HG02884 (cell line): Measurements from ENCODE around the gene JCAD.

Experiments
- ATAC-seq: cut with Tn5 transposase; IDR thresholded peaks from one replicate; pipeline ENCODE4 v1.9.1; 2021; ENCODE audit warnings: mild to moderate bottlenecking, moderate library complexity; ENCODE audit not compliant: unreplicated experiment

JCAD gene

DNA sequence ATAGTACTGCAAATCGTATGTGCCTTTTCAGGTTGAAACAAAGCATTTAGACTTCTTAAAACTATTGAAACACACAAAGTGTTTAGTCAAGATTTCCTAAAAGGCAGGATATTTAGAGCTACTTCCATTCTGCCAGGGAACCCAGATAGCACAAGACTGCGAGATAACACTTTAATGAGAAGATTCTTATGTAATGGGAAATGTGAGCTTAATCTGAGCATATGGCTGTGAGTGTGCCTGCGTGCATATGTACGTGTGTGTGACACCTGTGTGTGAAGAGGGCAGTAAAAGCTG, 14.3 kb upstream of the JCAD start:
- ATAC-seq, result no peak

DNA sequence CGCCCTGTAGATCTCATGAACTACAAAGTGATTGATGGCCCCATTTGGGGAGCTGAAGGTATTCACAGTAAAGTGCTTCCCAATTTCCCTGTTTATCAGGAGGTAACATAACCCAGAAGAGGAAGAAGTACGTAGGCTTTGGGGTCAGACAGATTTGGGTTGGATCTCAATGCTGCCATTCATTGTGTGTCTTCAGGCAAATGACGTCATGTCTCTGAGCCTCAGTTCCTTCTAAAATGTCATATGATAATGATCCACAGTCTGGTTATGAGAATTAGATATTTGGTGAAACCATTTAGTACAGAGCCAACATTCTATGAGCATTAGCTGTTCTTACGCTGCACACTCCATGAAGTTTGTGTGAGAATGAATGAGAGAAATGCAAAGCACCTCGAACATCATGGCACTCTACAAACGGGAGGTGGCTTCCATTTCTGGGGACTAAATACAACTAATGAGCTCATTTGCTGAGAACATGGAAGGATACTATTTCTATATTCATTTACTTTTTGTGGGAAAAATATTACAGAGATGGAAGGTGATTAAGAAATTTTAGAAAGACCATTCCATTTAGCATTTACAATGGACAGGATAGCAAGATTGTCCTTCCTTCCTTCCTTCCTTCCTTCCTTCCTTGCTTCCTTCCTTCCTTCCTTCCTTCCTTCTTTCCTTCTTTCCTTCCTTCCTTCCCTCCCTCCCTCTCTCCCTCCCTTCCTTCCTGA, 13.8 kb upstream of the JCAD start:
- ATAC-seq, result no peak

DNA sequence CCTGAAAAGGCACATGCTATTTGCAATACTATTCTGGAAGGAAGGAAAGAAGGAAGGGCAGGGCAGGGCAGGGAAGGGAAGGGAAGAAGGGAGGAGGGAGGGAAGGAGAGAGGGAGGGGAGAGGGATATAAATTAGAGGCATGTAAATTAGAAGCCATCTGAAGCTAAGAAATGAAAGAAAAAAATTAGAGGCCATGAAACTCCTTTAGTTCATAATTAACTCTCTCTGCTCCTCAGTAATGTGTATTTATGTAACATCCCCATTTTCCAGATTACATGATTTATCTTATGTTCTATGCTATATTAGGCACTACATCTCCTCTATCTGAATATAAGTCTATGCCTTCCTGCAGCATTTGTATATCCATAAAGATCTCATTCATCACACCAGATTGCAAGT, 12.7 kb upstream of the JCAD start:
- ATAC-seq, result no peak

DNA sequence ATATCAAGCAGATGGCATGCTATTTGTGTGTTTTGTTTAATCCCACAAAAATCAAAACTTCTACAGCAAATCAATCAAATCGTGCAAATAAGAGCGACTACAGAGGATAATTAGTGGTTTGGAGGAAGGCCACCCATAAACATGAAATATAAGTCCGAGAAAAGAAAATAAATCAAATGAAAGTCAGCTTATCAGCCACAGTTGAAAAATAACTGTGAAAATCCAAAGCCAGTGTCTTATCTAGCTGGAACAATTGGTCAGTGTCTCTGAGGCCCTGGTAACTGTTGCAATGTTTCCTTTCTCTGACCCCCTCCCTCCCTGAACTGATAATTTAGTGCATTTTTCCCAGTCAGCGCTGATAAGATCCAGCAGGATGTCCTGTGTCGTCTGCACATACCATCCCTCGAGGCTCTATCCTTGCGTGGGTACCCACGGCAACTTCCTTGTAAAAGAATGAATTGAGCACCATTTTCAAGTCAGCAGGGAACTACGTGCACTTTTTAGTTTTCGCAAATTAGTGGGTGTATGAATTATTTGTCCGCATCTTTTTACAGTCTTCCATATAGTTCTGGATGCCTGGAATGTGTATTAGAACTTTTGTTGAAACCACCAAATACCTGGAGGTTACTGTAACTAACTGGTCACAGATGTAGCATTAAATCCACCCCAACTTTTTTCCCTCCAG, 10.8 kb upstream of the JCAD start:
- ATAC-seq, result no peak

DNA sequence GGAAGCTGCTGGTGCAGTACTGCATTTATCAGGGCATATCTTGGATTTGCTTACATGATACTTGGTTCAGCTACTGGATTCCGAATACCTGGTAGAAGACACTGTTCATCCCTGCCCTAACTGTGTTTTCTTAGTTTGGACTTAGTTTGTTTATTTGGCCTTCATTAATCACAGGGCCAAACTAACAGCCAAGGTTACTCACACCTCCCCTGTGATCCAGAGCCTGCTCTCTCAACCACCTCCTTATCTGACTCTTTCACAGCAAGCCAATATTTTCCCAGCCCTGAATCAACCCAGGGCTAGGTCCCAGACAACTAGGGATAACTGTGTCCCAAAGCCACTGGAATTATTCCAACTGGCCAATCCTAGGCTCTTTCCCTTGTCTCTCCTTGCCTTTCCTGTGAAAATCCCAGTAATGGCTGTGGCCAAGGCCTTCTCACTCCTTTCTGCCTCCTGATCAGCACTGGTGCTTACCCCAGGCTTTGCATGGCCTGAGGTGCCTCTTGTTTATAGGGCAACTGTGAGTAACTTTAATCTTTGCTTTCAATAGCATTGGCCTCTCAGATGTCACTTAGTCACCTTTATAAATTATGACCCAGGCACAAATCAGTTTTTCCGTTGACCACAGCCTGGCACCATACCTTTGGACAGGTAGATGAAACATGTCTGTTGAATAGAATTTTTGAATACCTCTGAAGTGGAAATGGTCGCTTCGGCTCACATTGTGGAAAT, 9.3 kb upstream of the JCAD start:
- no peak for ATAC-seq

DNA sequence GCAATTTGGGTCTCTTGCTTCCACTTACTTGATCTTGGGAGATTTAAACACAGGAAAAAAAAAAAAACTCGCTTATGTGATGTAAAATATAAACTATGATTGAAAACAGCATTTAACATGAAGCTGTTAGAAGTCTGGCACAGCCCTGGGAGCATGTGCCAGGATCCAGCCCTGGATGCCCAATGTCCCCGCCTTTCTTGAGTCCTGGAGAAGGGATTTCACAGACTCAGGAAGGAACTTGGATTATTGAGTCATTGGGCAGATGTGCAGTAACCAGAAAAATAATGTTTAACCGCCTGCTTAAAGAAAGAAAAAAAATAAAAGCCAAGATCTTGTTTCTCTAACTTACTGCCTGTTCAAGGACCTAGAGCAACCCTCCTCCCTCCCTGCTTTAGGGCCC, 3.7 kb upstream of the JCAD start:
- ATAC-seq, result no peak

DNA sequence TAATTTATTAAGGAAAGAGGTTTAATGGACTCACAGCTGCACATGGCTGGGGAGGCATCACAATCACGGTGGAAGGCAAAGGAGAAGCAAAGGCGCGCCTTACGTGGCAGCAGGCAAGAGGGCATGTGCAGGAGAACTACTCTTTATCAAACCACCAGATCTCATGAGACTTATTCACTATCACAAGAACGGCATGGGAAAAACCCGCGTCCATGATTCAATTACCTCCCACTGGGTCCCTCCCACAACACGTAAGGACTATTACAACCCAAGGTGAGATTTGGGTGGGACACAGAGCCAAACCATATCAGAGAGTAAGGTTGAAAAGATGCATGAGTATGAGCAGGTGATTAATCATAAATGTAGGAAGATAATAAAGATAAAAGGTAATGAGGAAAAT, 3.2 kb upstream of the JCAD start:
- ATAC-seq, result no peak

DNA sequence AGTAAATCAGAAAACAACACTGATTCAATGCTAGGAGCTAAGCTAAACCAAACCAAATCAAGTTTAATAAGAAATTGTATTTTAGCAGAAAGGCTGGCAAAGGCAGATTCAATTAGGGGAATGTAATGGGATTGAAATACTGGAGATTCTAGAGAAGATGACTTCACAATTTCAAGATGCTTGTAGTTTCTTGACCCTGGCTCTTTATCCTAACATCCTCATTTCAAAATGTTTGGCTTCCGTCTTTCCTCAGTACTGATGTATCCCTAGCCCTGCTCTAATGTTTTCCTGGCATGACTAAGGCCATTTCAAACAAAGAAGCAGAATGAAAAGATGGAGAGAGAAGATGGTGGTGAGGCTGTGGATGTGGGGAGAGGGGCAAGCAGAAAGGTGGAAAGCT, 2.7 kb upstream of the JCAD start:
- no peak for ATAC-seq

DNA sequence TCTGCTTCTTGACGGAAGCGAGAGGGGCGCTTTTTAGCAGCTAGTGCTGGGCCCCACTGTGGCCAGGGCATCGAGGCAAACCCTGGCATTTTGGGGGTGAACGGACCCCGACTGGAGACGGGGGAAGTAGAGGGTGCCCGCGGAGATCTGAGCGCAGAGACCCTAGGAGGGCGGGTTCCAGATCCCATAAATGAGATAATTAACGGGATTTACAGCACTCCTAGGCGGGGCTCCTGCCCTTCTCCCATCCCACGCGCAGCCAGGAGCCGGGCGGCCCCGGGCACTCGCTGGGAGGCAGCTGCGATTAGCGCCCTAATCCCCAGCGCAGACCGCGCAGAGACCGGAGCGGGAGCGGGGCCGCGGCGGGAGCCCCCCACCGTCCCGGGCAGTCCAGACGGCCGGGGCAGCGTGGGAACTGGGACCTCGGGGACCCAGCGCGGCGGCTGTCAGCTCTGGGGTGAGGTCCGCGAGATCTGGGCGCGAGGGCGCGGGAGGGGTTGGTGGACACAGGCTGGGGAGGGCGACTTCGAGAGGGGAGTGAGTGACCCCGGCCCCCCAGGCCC, 735 bp downstream of the JCAD start:
- no peak for ATAC-seq

DNA sequence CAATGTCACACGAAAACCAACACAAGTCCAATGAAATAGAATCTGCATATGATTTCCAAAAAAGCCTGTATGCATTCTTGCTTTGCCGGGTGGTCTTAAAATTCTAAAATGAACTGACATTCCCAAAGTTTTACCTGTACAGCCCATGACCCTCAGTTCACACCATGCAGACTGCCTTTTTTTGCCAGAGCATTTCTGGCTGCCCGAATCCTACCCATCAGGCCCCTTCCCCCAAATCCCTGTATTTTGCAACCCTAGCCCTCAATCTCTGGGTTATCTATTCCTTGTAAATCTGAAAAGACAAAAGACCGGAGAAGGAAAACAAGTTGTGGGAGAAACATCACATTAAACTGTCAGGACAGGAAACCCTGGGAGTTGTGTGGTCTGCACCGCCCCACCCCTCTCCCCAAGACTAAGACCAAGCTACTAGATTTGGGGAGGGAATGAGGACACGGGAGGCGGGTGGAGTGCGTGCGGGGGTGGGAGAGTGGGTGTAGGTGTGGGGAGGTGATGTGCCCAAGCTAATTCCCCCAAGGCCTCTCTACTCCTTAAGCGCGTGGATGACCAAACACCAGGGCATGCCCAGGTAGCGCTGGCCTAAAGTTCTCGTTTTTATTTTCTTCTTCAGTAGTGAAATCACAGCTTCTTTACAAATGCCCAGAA, 1.4 kb downstream of the JCAD start:
- ATAC-seq, result no peak

DNA sequence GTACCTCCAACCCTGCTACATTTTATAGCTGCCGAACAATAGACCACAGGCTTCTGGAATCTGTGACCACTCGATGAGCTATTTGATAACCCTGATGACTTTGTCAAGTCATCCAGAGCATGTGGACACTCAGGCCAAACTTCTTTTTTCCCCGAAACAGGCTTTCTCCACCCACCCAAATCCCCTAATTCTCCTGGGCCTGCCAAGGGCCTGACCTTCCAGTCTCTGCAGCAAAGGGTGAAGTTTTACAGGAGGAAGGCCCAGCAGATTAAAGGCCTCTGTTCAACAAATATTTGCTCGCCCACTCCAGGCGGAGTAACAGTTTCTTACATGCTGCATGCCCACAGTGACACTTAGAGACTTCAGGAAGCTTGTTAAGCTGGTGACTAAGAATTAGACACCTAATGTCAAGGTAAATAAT, 2.0 kb downstream of the JCAD start:
- no peak for ATAC-seq

DNA sequence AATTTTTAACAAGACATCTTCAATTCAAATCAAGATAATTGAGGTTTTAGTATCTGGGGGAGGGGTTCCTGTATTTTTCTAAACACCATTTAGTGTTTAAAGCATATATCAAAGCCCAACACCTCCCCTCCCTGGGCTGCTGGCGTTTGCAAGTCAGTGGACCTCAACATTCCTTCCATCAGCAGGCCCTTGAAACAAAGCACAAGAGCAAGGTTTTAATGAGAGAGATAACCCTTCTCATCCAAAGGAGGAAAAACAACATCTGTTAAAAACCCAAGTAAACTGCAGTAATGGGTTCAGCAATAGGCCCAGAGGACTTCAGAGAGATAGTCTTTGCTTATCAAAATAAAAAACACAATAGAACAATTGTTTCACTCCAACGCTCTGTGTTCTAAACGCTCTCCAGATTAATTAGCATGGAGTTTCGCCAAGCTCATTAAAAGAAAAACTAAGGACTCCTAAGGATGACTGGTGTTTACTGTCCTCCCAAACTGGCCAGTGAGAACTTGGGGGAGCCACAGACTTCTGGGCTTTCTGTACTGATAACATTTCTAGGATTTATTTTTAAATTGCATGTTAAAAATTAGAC, 2.5 kb downstream of the JCAD start:
- ATAC-seq, result no peak

DNA sequence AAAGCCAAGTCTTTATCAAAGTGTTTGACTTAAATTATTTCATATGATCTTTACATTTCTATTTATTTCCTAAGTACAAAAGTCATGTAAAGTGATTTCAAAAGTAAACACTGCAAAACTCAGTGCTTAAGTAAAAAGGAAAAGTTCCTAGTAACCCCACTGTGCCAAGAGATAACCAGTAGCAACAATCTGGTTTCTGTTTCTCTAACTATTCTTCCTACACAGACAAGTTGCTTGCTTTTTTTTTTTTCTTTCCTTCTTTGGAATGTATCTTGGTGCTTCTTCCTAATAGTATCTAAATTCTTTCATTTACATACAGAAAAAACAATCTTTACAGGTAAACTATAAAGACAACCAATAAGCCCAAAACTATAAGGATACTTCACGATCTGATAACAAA, 3.1 kb downstream of the JCAD start:
- no peak for ATAC-seq

DNA sequence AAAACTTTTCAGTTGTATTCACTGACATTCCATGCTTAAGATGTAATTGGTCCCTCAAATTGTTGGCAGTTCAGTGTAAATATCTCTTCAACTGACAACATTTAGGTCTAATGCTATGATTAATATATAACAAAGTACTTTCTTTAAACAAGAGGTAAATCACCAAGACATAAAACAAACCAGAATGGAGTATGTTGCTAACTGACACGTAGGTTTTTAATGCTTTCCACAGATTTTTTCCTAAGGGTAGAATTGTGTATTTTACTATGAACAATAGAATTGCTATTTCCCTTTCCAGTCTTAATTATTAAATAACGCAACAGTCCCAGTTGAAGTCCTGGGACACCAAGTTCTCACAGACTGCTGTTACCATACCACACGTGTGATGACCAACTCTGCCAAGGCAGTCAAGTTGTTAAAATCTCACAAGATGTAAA, 4.1 kb downstream of the JCAD start:
- ATAC-seq, result no peak

DNA sequence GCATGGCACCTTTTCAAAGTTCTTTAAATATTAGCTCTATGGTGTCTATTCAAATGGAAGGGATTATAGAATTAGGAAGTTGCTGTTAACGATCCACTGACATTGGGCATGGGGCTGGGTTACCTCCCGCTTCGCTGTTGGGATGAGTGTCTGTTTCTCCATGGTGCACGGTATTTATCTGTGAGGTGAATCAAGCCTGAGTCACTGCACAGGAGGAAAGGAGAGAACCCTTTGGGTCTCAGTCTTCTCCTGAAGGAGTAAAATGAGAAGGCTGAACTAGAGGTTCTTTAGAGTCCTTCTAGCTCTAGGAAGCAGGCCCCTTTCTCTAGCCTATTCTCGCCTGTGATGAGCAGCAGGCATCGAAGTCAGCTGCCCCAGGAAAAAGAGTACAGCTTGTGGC, 7.3 kb downstream of the JCAD start:
- ATAC-seq, result no peak

DNA sequence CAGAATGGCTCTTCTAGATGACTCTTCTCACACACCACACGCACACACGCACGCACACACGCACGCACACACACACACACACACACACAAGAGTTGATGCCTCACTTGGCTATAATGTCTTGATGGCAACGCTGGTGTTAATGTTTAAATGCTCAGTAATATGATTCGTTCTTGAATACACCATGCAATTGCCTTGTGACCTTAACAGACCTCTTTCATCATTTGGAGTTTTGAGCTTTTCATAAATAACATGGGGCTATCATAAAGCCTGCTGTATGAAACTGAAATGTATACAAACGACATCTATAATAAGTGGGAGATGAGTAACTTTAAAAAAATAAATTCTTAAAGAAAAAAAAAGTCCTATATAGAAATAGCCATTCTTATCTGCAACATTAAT, 8.2 kb downstream of the JCAD start:
- ATAC-seq, result no peak

DNA sequence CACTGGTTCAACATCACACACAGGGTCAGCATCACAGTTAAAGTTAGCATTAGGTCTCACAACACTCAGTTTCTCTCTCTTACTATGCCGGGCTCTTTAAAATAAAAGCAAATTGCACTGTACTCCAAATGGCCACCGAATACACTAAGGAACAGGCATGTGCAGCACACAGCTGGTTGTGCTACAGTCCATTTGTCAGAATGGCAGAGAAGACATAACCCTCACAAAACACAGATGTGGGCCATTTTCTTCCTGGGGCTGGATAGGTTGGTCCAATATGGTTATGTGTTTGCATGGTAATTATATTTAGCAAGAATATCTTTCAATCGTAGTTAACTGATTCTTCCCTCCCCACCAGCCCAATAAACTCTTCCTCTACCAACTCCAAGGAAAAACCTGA, 9.0 kb downstream of the JCAD start:
- ATAC-seq, result no peak

DNA sequence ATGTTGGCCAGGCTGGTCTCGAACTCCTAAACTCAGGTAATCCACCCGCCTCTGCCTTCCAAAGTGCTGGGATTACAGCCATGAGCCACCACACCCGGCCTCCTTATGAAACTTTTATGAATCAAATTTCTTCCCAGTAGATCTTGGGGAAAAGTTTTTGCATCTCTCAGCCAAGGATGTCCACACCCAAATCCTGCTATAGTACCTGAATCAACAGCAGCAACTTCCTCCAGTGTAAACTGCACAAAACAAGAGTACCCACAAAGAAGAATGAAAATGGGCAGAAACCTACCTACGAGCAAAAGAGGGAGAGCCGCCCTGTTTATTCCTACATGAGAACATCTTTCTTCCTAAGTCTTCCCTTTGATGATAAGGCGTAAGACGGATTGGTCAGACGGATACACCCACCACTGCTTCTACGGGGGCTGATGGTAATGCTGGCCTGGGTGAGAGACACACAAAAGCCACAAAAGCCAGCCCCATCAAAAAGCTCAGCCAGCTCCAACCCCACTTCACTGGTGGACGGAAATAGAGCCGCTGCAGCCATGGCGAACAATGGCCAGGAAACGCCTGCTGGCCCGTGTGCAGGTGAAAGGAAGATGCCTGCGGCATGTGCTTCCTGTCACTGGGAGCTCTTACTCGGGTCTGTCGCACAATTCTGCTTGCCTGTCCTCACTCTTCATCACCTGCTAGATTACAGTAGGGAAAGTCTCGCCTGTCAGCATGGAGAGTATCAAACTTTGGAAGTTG, 10.4 kb downstream of the JCAD start:
- ATAC-seq, result no peak

DNA sequence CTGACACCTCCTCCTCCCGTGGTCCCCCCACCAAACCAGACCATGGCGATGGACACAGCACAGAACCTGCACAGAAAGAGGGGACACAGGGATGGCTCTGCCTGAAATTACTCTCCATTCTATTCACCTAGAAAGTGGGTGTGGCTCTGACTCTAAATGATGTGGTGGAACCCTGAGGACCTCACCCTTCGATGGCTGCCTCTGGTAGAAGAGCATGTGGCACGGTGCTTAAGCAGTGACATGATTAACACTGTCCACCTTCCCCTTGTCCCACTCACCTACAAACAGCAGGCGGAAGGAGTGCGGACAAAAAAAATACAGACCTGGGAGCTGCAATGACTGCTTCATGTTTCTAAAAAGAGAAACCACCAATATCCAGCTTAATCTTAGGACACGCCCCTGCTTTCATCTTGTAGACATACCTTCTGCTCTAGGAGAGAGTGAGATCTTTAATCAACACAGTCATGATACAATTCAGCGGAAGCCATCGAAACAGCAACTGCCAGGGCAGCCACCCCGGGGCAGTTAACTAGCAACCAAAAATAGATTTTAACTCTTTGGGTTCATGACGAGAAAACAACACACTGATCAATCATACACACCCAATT, 11.4 kb downstream of the JCAD start:
- no peak for ATAC-seq

DNA sequence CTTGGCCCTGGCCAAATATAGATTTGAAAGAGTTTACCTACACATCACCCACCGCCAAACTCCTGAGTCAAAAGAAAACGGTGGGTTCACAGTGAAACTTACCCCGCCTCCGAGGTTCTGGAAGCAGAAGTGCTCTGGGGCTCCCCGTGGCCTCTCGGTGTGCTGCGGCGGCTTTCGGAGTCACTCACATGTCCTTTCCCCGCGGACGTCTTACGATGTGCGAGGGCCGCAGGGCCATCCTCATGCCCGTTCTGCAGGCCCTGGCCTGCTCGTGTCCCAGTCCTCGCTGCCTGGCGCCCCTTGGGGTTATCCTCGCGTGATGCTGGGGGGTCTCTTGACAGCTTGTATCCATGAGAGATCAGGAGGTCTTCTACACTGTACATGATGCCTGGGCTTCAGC, 12.0 kb downstream of the JCAD start:
- peak; percentile 61 for ATAC-seq
